ENCODE results near the gene SDC3. TPM values are rescaled to one million over a fixed set of nuclear protein-coding genes. Genes with fewer than 3 reads are reported as not detected.

Gene SDC3
- total and polyA plus RNA-seq, 2 donors (not counting 1 experiment from before 2014, with no cell fraction given), result 0.30 to 4.6 TPM

GRCh38 chr1:30838996-30839395, 69.6 kb downstream of the SDC3 start:
- Histone ChIP-seq H3K4me2 (replicated peaks; ENCODE audit: low read depth, low read length, poor library complexity, severe bottlenecking) (no peak overlapping the region), H3K4me3 (ENCODE audit: control extremely low read depth in 1 of 5, extremely low read depth in 1 of 5, insufficient read depth in 1 of 5, low read depth in 2 of 5, low read length in 4 of 5) (no peak overlapping the region), H3K27me3 (replicated peaks in 1 of 4; ENCODE audit: control extremely low read depth in 1 of 4, control insufficient read depth in 3 of 4, insufficient read depth in 4 of 4, low read length in 3 of 4) (peaks cover 0 to 23% (median 7%) of the 10 kb centered on the region in 4 experiments), H3K36me3 (replicated peaks in 1 of 2; ENCODE audit: control extremely low read depth in 1 of 2, control insufficient read depth in 1 of 2, extremely low read depth in 1 of 2, insufficient read depth in 2 of 2, low read length in 1 of 2) (no peaks in the 10 kb centered on the region), H3K27ac (ENCODE audit: low read length in 2 of 2) (no peak overlapping the region), H2AFZ (ENCODE audit: insufficient read depth, low read depth, low read length, poor library complexity, severe bottlenecking) (no peak overlapping the region), H3K9me3 (ENCODE audit: control extremely low read depth in 1 of 3, control insufficient read depth in 2 of 3, insufficient read depth in 1 of 3, low read length in 2 of 3) (no peaks in the 10 kb centered on the region), H3K79me2 (ENCODE audit: control insufficient read depth, insufficient read depth, low read length) (no peaks in the 10 kb centered on the region), H3K9ac (ENCODE audit: low read length) (no peak overlapping the region), H4K20me1 (ENCODE audit: control insufficient read depth, insufficient read depth, low read length, poor library complexity, severe bottlenecking) (no peaks in the 10 kb centered on the region), H3K4me1 (ENCODE audit: control insufficient read depth in 2 of 2, insufficient read depth in 2 of 2, low read length in 2 of 2) (no peaks in the 10 kb centered on the region)
- H3K27ac Mint-ChIP-seq, result no peak overlapping the region
- WGBS (ENCODE audit: insufficient coverage), result 100% methylated on average over 2 of the region's 7 CpGs
- no peak for DNase-seq
- peaks cover 54% of the 10 kb centered on the region for H3K27me3 Mint-ChIP-seq
- TF ChIP-seq EZH2 (IDR thresholded peaks at IDR 0.05; ENCODE audit: borderline replicate concordance, insufficient read depth, low read depth, low read length, poor library complexity, severe bottlenecking), result no peak
- no peak for TF ChIP-seq CTCF (IDR thresholded peaks at IDR 0.05)
- no peak overlapping the region for H3K4me3 Mint-ChIP-seq
- no peak for ATAC-seq (ENCODE audit: low read depth)
- no peaks in the 10 kb centered on the region for H3K4me1 Mint-ChIP-seq
- CTCF ChIA-PET, result interaction anchor here (0.6 to 1.4 kb wide), 2 partner anchors 8 to 36 kb away, joined by 3 read pairs; no protein-coding TSS in a partner anchor
- H3K9me3 Mint-ChIP-seq (ENCODE audit: insufficient read depth), result peaks cover 5% of the 10 kb centered on the region
- POLR2A ChIA-PET, result interaction anchor here (0.5 kb wide), 1 partner anchor 13 kb away, joined by 10 read pairs; no protein-coding TSS in a partner anchor
- intact Hi-C loops (cut with micrococcal nuclease), result no loop called here

- no peak for TF ChIP-seq EZH2 (IDR thresholded peaks at IDR 0.05; ENCODE audit: borderline replicate concordance, insufficient read depth, low read depth, low read length, poor library complexity, severe bottlenecking)
- no peak for TF ChIP-seq CTCF (IDR thresholded peaks at IDR 0.05)
- no peak for DNase-seq
- Histone ChIP-seq H3K9ac (ENCODE audit: low read length) (no peak overlapping the region), H3K4me3 (ENCODE audit: control extremely low read depth in 1 of 5, extremely low read depth in 1 of 5, insufficient read depth in 1 of 5, low read depth in 2 of 5, low read length in 4 of 5) (no peak overlapping the region), H3K36me3 (replicated peaks in 1 of 2; ENCODE audit: control extremely low read depth in 1 of 2, control insufficient read depth in 1 of 2, extremely low read depth in 1 of 2, insufficient read depth in 2 of 2, low read length in 1 of 2) (no peaks in the 10 kb centered on the region), H3K9me3 (ENCODE audit: control extremely low read depth in 1 of 3, control insufficient read depth in 2 of 3, insufficient read depth in 1 of 3, low read length in 2 of 3) (no peaks in the 10 kb centered on the region), H3K79me2 (ENCODE audit: control insufficient read depth, insufficient read depth, low read length) (no peaks in the 10 kb centered on the region), H3K27ac (ENCODE audit: low read length in 2 of 2) (no peak overlapping the region), H4K20me1 (ENCODE audit: control insufficient read depth, insufficient read depth, low read length, poor library complexity, severe bottlenecking) (no peaks in the 10 kb centered on the region), H3K27me3 (replicated peaks in 1 of 4; ENCODE audit: control extremely low read depth in 1 of 4, control insufficient read depth in 3 of 4, insufficient read depth in 4 of 4, low read length in 3 of 4) (peaks cover 0 to 23% (median 6%) of the 10 kb centered on the region in 4 experiments), H3K4me1 (ENCODE audit: control insufficient read depth in 2 of 2, insufficient read depth in 2 of 2, low read length in 2 of 2) (no peaks in the 10 kb centered on the region), H2AFZ (ENCODE audit: insufficient read depth, low read depth, low read length, poor library complexity, severe bottlenecking) (no peak overlapping the region), H3K4me2 (replicated peaks; ENCODE audit: low read depth, low read length, poor library complexity, severe bottlenecking) (no peak overlapping the region)
- CTCF ChIA-PET, result interaction anchor here (0.6 to 1.4 kb wide), 3 partner anchors 27 to 1935 kb away, joined by 3 to 4 read pairs (median 3); no protein-coding TSS in a partner anchor
- ATAC-seq (ENCODE audit: low read depth), result no peak
- Mint-ChIP-seq H3K27me3 (peaks cover 45% of the 10 kb centered on the region), H3K4me3 (no peak overlapping the region), H3K27ac (no peak overlapping the region), H3K9me3 (ENCODE audit: insufficient read depth) (peaks cover 5% of the 10 kb centered on the region), H3K4me1 (no peaks in the 10 kb centered on the region)
- intact Hi-C loops (cut with micrococcal nuclease), result no loop called here
- 100% methylated on average over 1 of the region's 1 CpG for WGBS (ENCODE audit: insufficient coverage)
- POLR2A ChIA-PET, result no interaction called here
Measured at GRCh38 chr1:30837653-30838052, 70.9 kb downstream of the SDC3 start.

All from B cell (primary cell).